ENCODE data around the gene VARS1. TPM values are rescaled to one million over a fixed set of nuclear protein-coding genes. Genes with fewer than 3 reads are reported as not detected.

Gene VARS1
- total and polyA plus RNA-seq, 2 donors from 2014 or later = 30.3 to 79.0 TPM

- peak; percentile 59 for TF ChIP-seq CTCF (IDR thresholded peaks at IDR 0.05; ENCODE audit: borderline replicate concordance, extremely low read depth, insufficient read depth)
- Histone ChIP-seq H3K4me3 (ENCODE audit: low read length in 3 of 3) (no peak overlapping the region), H3K27me3 (ENCODE audit: control insufficient read depth, insufficient read depth, low read length) (no peaks in the 10 kb centered on the region), H3K4me1 (ENCODE audit: control insufficient read depth in 2 of 3, insufficient read depth in 2 of 3, low read depth in 1 of 3, low read length in 3 of 3) (peaks cover 0 to 6% (median 0%) of the 10 kb centered on the region in 3 donors), H3K36me3 (ENCODE audit: control insufficient read depth in 2 of 3, insufficient read depth in 3 of 3, low read length in 3 of 3) (no peaks in the 10 kb centered on the region), H3K9ac (ENCODE audit: low read length in 3 of 3) (no peak overlapping the region), H3K9me3 (ENCODE audit: control insufficient read depth in 2 of 3, insufficient read depth in 1 of 3, low read length in 3 of 3) (no peaks in the 10 kb centered on the region), H3K27ac (ENCODE audit: low read depth in 2 of 2, low read length in 2 of 2) (no peak overlapping the region)
- DNase-seq = peak in 2 of 5 donors; percentile 22 to 28
- intact Hi-C loops (cut with DNase I) = no loop called here
- FAIRE-seq = no peak
Measured at GRCh38 chr6:31769684-31770371, 25.7 kb downstream of the VARS1 start.

- Histone ChIP-seq H3K9me3 (ENCODE audit: control insufficient read depth in 2 of 3, insufficient read depth in 1 of 3, low read length in 3 of 3) (no peaks in the 10 kb centered on the region), H3K4me1 (ENCODE audit: control insufficient read depth in 2 of 3, insufficient read depth in 2 of 3, low read depth in 1 of 3, low read length in 3 of 3) (peaks cover 0 to 6% (median 0%) of the 10 kb centered on the region in 3 donors), H3K27me3 (ENCODE audit: control insufficient read depth, insufficient read depth, low read length) (no peaks in the 10 kb centered on the region), H3K27ac (ENCODE audit: low read depth in 2 of 2, low read length in 2 of 2) (no peak overlapping the region), H3K9ac (ENCODE audit: low read length in 3 of 3) (no peak overlapping the region), H3K36me3 (ENCODE audit: control insufficient read depth in 2 of 3, insufficient read depth in 3 of 3, low read length in 3 of 3) (no peaks in the 10 kb centered on the region), H3K4me3 (ENCODE audit: low read length in 3 of 3) (no peak overlapping the region)
- FAIRE-seq = no peak
- peak in 1 of 5 donors; percentile 41 for DNase-seq
- TF ChIP-seq CTCF (IDR thresholded peaks at IDR 0.05; ENCODE audit: borderline replicate concordance, extremely low read depth, insufficient read depth) = no peak
- intact Hi-C loops (cut with DNase I) = no loop called here
Measured at GRCh38 chr6:31768363-31769257, 26.9 kb downstream of the VARS1 start.

GRCh38 chr6:31767096-31767645 lies 28.4 kb downstream of the VARS1 start:
- TF ChIP-seq CTCF (IDR thresholded peaks at IDR 0.05; ENCODE audit: borderline replicate concordance, extremely low read depth, insufficient read depth) = no peak
- peaks cover 0 to 7% (median 0%) of the 10 kb centered on the region in 3 donors for H3K4me1 ChIP-seq (ENCODE audit: control insufficient read depth in 2 of 3, insufficient read depth in 2 of 3, low read depth in 1 of 3, low read length in 3 of 3)
- no peaks in the 10 kb centered on the region for H3K36me3 ChIP-seq (ENCODE audit: control insufficient read depth in 2 of 3, insufficient read depth in 3 of 3, low read length in 3 of 3)
- DNase-seq (peak in 1 of 5 donors; percentile 62), FAIRE-seq (no peak)
- H3K27me3 ChIP-seq (ENCODE audit: control insufficient read depth, insufficient read depth, low read length) = no peaks in the 10 kb centered on the region
- H3K9ac ChIP-seq (ENCODE audit: low read length in 3 of 3) = no peak overlapping the region
- no peak overlapping the region for H3K4me3 ChIP-seq (ENCODE audit: low read length in 3 of 3)
- intact Hi-C loops (cut with DNase I) = no loop called here
- H3K27ac ChIP-seq (ENCODE audit: low read depth in 2 of 2, low read length in 2 of 2) = no peak overlapping the region
- H3K9me3 ChIP-seq (ENCODE audit: control insufficient read depth in 2 of 3, insufficient read depth in 1 of 3, low read length in 3 of 3) = no peaks in the 10 kb centered on the region
